Stimulated activated CD4-positive, alpha-beta T cell treated with anti-CD3 and anti-CD28 coated beads, TNF-alpha, amount 100 ng/mL, for 48 hours (primary cell): Measurements from ENCODE around the gene MRPS2.
"Not testable (repeated sequence)": the region's sequence is repeated elsewhere in the genome, so short reads cannot be mapped to it uniquely, and the experiment has no call there.

Source experiments
- DNase-seq, 3 donors: peaks; one replicate each; pipeline ENCODE4 v3.0.0-alpha.2; 2020; ENCODE audit warnings: low read depth in 3 of 3

Gene MRPS2

DNA sequence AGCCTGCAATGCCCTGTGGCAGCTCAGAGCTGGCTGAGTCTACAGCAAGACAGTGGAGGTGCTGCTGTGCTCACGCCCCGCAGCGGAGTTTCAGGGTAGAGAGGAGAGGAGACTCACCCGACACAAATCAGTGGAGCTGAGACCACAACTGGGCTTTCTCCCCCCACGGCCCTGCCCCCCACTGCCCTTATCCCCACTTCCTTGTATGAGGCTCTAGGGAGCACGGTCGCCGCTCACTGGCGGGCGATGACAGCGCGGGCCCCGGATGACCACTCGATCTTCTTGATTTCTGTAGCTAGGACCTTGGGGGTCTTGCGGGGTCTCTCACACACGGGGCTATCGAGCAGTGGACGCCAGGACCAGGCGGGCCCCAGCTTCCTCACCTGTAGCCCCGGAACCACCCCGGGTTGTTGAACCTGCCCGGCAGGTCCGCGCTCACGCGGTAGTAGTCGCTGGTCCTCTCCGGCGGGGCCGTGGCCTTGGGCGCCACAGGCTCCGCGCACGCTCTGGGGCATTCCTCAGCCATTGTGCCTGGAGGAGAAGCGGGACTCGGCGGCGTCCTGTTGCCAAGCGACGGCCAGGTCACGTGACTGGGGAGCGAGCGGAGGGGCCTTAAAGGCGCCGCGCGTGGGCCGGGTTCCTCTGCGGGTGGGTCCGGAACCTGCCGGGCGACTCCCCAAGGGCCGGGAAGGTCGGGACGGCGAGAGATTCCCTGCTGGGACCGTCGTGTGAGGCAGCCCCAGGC lies 984 bp upstream of the MRPS2 start:
- peak; percentile 66 to 89 (median 81) for DNase-seq

DNA sequence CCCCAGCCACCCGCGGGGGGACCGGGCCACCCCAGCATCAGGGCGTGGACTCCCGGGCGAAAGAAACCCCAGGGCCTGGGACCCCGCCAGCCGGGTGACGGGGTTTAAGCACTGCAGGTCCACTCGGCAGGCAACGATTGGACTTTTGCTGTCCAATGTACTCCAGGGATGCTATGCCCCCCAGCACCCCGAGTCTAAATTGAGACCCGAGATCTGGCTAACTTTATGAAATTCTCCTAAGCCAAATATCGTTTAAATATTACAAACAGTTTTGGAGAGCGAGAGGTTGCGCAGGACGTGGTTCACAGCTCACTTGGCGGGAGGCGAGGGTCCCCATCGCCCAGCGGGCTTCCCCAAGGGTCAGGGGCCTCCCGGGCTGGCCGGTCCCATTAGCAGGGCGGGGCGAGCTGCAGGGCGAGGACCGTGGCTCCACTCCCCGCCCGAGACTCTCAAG lies 384 bp upstream of the MRPS2 start:
- DNase-seq, result no peak

DNA sequence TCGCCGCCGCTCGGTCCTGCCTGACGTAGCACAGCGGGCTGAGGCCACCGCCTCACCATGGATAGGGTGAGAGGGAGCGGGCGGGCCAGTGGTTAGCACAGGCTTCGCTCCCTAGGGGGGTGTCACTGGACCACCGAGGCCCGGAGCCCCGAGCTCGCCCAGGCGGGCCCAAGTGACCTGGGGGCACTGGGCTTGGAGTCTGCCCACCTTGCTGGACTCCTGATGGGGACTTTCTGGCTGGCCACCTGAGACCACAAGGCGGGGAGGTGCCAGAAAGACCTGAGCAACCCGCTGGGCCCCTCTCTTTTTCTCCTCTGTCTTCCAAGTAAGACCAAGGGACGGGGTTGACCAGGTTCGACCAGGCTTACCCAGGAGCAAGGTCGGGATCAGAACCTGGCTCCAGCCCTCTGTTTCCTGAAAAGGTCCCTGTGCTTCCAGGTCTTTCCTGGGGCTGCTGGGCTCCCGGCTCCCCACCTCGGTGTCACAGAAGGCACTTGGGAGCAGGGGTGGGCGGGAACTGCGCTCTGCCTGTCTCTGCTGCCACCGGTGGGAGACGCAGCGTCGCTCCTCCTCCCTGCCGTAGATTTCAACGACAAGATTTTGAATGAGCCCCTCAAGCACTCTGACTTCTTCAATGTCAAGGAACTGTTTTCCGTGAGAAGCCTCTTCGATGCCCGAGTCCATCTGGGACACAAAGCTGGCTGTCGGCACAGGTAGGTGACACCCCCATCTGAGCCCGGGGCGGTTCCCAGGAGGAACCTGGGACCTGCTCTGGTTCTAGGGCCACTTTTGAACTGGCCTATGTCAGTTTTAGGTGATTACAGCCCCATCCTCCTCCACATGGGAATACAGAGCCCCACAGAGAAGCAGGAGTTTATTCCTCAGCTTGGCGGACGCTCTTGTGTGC lies 1.0 kb downstream of the MRPS2 start:
- DNase-seq, result peak in 1 of 3 donors; percentile 45

DNA sequence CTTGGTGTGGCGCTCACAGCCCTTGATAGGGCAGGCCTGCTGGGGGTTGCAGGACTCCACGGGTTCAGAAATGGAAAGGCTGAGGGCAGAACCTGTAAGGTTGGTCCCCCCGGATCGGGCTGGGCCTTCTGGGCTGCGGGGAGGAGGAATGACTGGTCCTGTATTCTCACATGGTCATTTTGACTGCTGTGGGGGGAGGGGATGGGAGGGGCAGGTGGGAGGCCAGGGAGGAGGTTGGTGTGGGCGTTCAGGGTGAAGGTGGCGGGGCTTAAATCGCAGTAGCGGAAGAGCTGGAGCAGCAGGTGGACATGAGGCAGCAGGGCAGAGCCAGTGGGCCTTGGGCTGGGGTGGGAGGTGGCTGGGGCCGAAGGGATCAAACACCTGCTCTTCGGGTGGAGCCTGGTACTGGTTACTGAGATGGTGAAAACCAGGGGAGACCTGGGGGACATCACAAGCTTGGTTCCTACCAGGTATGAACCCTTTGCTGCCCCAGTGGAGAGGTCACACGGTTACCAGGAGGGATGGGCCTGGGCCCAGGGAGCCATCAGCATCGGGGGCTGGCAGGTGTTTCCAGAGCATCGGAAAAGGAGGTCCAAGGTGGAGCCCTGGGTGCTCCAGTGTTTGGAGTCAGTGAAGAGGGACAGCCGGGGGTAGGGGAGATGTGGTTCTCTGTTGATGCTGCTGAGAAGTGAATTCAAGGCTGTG lies 1.8 kb downstream of the MRPS2 start:
- DNase-seq, result no peak

DNA sequence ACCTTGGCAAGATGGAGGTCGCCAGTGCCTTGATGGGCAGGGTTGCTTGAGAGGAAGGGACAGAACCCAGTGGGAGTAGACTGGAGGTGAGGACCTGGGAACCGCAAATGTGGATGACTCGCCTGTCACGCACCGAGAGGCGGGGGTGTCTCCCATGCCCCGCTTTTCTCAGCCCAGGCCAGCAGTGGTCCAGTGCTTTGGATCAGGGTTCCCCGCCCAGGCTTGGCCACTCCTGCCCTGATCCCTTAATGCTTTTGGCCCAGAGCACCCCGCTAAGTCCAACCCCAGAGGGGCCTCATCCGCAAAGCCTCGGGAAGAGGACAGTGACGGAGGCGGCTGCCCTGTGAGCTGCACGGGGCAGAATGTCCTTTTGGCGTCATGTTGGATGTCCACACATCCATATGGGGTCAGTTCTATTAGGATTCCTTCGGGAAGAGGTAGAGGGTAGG lies 2.4 kb downstream of the MRPS2 start:
- no peak for DNase-seq

DNA sequence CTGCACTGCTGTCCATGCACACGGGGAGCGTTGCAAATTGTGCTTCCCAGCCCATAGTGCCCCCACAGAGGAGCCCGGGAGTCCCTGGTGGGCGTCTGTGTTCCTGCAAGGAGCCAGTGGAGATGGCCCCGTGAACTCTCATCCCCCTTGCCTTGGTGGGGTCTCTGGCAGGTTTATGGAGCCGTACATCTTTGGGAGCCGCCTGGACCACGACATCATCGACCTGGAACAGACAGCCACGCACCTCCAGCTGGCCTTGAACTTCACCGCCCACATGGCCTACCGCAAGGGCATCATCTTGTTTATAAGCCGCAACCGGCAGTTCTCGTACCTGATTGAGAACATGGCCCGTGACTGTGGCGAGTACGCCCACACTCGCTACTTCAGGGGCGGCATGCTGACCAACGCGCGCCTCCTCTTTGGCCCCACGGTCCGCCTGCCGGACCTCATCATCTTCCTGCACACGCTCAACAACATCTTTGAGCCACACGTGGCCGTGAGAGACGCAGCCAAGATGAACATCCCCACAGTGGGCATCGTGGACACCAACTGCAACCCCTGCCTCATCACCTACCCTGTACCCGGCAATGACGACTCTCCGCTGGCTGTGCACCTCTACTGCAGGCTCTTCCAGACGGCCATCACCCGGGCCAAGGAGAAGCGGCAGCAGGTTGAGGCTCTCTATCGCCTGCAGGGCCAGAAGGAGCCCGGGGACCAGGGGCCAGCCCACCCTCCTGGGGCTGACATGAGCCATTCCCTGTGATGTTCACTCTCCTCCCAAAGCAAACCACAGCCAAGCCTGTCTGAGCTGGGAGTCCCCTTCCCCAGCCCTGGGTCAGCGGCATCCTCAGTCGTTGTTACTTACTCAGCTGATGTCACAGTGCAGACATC lies 3.1 kb downstream of the MRPS2 start:
- DNase-seq, result no peak

DNA sequence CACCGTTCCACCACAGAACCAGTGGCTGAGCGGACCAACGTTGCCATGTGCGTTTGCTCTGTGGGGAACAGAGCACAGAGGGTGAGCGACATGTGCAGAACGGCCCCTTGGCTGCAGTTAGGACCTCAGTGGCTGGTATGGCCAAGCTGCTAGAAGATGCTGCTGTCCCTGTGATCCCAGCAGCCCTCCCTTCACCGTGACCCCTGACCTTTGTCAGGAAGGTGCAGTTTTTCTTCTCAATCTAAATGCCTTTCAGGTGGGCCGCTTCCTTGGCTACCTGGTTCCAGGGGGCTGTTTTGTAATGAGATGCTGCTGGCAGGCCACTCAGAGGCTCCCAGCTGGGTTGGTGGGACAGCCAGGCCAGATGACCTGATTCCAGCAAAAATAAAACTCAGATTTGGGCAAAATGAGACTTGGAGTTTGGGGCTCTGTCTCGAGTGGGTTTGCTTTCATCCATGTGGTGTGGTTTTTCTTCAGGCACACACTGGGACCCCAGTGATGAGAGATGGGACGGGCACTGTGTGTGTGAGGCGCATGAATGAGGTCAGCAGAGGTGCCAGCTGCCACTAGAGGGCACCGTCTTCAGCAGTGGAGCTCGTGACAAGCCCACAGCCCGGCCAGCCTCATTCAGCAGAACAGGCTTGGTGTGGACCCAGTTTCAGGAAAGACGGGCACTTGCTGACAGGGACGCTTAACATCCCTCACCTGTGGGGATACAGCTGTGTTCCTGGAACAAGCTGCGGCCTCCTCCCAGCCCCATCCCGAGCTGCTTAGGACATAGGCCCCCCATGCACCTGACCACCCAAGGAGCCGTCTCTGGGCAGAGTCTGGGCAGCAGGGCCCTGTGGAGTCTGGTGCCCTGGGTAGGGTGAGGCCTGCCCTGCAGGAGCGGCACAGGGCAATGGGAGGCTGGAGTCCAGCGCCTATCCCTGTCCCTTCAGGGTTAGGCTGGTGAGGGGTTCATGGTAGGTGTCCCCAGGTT lies 4.1 kb downstream of the MRPS2 start:
- DNase-seq, result peak in 2 of 3 donors; percentile 24 to 61

DNA sequence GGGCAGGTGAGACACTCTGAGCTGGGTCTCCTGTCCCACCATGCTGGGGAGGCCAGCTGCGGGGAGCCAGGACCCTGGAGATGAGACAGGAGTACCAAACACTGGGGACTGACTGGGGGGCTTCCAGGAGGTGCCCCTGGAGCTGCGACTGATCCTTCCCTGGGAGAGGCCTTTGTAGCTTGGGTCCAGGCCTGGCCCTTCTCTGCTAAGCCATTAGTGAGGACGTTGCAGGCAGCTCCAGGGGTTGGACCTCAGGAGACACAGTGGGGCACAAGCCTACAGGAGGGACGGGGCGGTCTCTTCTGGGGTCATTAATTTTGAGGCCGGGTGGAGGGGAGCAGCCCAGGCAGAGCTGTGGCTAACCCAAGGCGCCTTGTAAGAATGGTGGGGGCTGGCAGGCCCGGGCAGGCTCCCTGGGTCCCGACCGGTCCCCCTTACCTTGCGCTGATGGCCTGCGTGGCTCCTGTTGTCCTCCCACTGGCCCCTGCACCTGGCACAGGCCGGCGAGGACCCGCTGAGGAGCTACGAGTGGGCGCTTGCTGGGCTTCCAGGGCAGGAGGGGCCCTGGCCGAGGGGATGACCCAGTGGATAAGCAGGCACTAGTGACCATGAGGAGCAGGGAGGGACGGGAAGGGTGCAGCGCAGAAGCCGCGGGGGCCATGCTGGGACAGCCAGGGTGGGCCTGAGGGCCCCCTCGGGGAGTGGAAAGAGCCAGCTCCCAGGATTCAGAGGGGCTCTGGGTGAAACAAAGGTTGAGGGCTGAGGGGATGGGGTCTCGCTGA lies 5.1 kb downstream of the MRPS2 start:
- DNase-seq, result no peak

DNA sequence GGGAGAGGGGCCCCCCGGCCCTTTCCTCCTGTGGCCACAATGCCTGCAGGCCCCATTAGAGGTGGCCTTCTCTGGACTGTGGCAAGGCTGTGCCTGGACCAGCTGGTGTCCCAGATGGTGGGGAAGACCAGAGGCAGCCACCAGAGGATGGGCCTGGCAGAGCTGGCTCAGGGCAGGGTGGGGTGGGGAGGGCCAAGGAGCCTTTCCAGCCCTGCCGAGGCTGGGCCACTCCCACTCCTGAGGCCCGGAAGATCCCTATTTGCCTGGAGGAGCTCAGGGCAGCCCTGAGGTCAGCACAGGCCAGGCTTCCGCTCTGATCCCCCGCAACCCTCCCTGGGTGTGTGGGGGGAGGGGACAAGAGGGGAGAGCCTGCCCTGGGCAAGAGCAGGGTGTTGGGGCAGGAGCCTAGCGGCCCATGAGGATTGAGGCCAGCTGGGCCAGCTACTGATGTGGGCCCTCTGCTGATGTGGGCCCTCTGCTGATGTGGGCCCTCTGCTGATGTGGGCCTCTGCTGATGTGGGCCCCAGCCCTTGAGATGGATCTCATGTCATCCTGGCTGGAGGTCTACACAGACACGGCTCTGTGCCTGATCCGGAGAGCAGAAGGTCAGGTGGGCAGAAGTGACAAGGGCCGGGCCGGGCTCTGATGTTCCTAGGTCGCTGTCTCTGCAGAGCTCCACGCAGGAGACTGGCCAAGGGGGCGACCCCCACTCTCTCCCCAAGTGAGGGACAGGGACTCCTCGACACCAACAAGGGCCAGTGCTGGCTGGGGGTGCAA lies 6.0 kb downstream of the MRPS2 start:
- no peak for DNase-seq

DNA sequence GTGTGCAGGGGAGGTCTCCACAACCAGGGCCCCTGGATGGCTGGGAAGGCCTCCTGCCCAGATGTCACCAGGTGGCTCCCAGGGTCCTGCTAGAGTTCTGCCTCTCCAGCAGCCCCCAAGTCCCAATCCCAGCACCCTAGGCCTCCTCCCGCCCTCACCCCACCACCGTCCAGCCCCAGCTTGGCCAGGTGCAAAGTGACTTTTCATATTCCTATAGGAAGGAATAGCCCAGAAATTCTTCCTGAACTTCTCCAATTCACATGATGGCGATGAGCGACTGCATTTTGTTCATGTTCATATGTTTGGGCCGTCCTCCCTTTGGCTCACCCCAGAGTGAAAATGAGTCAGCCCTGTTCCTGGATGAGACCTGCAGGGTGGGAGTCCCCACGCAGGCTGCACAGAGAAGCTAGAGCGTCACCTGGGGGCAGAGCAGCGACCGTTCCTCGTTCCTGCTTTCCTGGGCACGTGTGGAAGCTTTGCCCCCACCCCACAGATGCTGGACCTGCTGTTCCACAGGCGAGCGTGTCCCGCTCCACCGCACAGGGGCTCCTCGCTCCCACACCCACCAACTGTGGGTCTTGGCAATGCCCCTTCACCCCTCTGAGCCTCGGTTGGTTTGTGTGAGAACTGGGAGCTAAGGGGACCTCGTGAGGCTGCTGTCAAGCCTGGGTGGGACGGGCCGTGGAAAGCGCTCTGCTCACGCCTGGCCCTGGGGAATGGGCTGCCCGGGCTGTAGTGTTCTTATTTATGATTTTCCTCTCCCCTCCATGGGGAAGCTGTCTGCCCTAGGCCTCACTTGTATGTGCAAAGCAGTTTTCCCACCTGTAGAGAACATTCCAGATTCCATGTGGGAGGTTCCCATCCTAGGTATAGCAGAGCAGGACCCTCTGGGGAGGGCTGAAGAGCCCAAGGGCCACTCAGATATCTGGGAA lies 6.9 kb downstream of the MRPS2 start:
- no peak for DNase-seq

DNA sequence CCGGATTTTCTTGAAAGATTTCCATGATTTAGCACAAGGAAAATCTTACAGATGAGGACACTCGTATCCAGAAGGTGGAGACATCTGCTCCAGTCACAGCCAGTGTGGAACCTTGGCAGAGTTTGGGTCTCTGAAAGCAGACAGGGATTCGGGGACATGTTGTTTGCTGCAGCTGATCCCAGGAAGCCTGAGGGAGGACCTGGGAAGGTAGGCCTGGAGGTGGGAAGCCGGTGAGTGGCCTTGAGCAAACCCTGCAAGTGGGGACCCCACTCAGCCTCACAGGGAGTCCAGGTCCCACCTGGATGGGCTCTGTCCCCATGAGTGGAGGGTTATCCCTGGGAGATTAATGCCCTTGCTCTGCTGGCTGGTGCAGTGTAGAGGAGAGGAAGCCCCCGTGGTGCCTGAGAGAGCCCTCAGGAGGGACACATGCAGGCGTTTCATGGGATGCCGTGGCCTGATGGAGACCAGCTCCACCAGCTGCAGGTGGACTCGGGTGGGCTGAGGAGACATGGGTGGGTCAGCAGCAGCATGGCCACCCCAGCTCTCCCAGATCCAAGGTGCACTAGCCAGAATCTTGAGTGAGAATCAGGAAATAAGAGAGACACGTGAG lies 7.8 kb downstream of the MRPS2 start:
- DNase-seq, result no peak

DNA sequence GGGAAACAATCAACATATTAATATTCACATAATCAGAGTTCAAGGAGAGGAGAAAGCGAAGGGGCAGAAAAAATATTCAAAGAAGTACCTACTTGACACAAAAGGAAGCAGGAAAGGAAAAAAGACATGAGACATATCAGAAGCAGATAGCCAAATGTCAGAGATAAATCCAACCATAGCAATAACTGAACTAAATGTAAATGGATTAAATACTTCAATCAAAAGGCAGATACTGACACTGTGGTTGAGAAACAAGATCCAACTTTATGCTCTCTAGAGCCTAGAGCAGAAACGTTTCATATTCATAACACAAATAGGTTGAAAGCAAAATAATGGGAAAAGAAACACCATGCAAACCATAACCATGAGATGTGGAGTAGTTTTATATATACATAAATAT lies 9.0 kb downstream of the MRPS2 start:
- no peak for DNase-seq

DNA sequence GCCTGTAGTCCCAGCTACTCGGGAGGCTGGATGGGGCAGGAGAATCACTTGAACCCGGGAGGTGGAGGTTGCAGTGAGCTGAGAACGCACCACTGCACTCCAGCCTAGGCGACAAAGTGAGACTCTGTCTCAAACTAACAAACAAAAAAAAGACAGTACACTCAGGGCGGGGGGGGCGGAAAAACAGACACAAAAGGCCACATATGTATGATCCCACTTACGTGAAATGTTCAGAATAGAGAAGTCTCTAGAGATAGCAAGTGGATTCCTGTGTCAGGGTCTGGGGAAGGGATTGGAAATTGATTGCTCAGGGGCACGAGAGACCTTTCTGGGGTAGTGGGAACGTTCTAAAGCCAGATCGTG lies 11.7 kb downstream of the MRPS2 start:
- no peak for DNase-seq

DNA sequence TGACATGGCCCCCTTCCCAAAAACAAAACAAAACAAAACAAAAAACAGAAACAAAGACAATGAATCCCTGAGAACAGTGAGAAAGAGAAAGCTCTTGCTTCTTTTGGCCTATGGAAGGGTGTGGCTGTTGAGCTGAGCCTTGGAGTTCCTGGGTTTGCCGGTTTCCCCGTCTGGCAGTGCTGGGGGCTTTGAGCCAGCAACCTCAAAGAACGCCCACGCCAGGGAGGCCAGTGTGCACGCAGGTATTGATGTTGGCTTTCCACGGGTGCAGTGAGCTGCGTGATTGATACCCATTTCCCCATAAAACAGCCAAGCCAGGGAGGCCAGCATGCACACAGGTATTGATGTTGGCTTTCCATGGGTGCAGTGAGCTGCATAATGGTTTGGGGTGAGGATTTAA lies 12.4 kb downstream of the MRPS2 start:
- no peak for DNase-seq

DNA sequence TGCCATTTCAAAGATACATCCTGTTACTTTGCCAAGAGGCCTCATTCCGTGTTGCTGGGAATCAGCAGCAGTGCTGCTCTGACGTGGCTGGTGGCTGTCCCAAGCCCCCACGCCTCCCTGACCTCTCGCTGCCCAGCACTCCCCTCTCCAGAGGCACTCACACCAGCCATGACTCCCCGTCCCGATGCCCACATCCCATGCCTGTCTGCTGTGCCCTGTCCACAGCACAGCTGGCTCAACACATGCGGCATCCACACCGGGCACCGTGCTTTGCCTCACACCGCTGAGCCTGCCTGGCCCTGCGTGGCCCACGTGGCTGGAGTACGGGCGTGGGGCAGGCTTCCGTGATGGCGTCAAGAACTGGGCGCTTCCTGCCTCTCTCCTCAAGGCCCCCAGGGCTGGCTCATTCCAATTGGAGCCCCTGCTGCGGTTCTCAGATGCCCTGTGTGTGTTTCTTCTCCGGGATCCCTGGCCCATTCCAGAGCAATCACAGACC lies 12.9 kb downstream of the MRPS2 start:
- DNase-seq, result no peak

DNA sequence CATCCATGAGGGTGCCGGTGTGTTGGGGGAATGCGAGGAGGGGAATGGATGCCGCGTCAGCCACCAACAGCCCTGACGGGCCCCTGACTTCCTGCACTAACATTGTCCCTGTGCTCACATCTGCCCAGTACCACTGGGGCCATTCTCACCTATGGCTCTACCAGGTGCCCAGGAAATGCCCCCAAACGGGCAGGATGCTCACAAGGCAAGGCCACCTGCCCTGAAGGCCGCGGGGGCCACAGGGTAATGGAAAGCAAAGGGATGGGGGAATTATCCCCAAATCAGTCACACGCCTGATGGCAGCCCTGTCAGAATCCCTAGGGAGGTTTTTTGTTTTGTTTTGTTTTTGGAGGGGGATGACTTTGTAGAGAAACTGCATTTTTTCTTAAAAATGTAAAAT lies 13.4 kb downstream of the MRPS2 start:
- not testable (repeated sequence) for DNase-seq
